Choroid plexus epithelial cell (primary cell): ENCODE data around the gene ADARB2.

Experiments
- DNase-seq: peaks from one replicate; pipeline ENCODE4 v3.0.0-alpha.2; 2010; ENCODE audit warnings: low read depth
- H3K4me3 ChIP-seq: 2 replicates; pipeline ENCODE4 v1.5.1; 2011; ENCODE audit warnings: low read depth, mild to moderate bottlenecking, control low read depth, low read length, moderate library complexity
- TF ChIP-seq, protein P1 (sequence below): conservative IDR thresholded peaks from 2 replicates; pipeline ENCODE4 v1.5.1; 2011; ENCODE audit warnings: low read depth, mild to moderate bottlenecking, control low read depth, inconsistent platforms, low read length, moderate library complexity

Gene ADARB2

DNA sequence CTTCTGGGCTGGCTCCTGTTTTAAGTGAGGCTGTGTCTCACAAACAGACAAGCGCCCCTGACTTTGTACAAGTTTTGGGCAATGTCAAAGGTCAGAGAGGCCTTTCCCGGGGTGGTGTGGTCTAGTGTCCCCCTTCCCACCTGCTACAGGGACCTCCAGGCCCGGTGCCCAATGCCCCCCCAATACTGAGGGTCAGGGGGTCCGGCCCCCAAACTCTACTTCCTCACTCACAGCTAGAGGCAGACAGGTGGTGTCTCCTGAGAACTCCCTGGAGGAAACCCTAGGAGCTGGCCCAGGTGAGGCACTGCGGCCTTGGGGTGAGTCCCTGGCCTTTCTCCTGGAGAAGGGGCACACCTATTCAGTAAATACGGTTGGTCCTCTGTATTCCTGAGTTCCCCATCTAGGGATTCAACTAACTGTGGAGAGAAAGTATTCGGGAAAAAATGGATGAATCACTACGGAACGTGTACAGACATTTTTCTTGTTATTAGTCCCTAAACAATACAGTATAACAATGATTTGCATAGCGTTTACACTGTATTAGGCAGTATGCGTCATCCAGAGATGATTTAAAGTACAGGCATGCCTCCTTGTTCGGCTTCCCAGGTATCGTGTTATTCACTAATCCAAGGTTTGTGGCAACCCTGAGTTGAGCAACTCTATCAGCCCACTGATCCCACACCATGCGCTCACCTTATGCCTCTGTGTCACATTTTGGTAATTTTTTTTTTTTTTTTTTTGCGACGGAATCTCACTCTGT is 373.0 kb downstream of the ADARB2 start:
- no peak for DNase-seq
- H3K4me3 ChIP-seq = no peak overlapping the region
- TF ChIP-seq, protein P1, sequence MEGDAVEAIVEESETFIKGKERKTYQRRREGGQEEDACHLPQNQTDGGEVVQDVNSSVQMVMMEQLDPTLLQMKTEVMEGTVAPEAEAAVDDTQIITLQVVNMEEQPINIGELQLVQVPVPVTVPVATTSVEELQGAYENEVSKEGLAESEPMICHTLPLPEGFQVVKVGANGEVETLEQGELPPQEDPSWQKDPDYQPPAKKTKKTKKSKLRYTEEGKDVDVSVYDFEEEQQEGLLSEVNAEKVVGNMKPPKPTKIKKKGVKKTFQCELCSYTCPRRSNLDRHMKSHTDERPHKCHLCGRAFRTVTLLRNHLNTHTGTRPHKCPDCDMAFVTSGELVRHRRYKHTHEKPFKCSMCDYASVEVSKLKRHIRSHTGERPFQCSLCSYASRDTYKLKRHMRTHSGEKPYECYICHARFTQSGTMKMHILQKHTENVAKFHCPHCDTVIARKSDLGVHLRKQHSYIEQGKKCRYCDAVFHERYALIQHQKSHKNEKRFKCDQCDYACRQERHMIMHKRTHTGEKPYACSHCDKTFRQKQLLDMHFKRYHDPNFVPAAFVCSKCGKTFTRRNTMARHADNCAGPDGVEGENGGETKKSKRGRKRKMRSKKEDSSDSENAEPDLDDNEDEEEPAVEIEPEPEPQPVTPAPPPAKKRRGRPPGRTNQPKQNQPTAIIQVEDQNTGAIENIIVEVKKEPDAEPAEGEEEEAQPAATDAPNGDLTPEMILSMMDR = no peak

DNA sequence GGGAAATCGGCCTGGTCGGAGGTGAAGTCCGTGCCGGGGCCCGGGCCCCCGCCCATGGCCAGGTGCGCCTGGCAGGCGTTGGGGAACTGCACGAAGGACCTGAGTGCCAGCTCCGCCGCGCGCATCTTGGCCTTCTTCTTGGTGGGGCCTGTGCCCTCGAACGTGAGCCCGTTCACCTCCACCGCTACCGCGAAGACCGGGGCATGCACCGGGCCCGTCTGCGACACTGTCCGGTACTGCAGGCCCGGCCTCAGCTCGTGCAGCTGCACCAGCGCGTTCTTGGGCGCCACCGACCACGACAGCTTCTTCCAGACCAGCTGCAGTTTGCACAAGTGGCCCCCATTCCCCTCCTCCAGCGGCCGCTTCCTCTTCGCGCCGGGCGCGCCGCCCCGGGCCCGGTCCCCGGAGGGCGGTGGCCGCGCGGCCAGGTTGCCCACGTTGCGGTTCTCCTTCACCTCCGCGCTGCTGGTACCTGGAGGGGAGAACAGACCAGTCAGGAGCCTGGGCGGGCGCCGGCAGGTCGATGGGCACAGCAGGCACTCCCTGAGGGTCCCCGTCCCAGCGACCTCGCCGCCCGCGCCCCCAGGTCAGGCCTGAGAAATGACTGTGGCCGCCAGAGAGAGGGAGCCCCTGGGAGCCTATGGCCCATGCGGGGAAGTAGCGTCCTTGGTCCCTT is 373.7 kb downstream of the ADARB2 start:
- DNase-seq = no peak
- no peak overlapping the region for H3K4me3 ChIP-seq
- TF ChIP-seq, protein P1 = no peak

DNA sequence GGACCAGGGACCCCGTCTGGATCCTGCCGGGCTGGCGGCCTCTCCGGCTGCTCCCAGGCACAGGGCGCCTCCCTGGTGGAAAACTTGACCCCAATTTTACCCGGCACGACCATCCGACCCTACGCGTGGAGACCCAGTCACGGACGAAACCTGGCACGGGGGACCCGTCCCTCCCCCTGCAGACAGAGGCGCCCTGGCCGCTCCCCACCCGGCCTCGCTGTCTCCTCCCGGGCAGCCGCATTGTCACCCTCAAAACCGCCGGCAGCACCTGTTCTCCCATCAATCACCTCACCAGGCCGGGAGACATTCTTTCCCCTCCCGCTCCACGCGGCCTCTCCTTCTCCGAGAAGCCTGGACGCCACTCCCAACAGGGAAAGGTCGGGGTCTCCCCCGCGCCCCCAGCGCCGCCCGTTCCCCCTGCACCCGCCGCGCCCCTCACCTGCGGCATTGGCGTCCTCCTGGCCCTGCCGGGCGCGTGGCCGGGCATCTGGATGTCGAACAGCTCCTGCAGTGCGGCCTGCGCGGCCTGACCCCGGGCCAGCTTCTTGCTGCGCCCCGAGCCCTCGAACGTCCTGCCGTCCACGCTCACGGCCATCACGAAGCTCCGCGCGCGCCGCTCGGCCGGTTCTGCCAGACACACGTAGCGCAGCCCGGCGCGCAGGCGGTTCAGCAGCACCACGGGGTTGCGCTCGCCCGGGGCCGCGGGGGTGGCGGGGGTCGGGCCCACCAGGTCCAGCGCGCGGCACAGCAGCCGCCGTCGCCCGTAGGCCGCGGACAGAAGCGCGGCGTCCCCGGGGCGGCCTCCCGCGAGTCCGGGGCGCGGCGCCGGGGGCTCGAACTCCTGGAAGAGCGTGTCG is 374.5 kb downstream of the ADARB2 start:
- DNase-seq = no peak
- TF ChIP-seq, protein P1 = no peak
- H3K4me3 ChIP-seq = no peak overlapping the region

DNA sequence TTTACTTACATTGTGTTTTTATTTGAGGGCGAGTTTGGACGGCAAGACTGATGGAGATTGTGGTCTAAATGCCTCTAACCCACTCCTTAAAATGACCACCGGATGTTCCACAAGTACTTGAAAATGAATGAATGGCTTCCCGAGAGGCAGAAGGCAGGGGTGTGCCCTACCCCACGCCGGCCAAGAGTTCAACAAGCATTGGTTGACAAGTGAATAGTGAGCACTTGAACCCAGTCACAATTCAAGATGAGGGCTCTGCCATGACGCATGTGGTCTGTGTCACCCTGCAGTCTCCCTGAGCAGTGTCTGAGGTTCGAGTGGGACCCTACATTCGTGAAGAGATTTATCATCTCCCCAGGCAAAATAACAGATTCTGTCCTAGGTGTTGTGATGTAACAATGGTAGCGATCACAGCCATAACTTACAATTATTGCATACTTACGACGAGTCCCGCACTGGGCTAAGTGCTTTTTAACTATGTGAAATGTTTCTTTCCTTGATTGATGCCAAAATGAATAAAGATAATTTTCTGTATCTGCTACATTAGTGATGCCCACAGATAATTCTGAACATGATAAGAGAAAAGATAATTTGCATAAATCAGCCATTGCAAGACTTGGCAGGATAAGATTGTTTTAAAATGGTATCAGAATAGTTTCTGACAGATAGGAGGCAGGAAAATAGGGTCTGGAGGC is 375.8 kb downstream of the ADARB2 start:
- H3K4me3 ChIP-seq = no peak overlapping the region
- no peak for DNase-seq
- TF ChIP-seq, protein P1 = no peak

DNA sequence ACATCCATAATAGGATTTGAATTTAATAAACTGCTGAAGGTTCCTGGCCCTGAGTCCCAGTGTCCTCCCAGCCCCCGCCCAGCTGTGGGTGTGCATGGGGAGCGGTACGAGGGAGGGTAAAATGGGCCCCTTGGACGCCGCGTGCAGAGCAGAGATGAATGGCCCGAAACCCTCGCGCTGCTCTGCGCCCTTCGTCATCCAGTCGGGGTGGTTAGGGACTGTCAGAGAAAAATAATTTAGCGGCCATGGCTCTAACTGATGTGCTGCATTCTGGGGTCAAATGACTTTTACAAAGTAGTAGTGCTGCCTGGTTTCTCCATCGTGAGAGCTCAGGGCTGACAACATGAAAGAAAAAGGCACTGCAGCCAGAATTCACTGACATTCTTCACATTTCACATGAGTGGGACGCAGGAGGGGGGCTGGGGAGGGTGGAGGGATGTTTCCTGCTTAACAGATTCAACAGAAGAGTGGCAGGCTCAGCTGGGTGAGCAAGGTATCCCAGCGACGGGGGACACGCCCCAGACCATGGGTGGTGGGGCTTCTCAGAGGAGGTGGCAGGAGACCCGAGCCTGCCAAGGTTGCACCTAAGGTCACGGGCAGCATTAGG is 376.7 kb downstream of the ADARB2 start:
- TF ChIP-seq, protein P1 = no peak
- H3K4me3 ChIP-seq = no peak overlapping the region
- no peak for DNase-seq

DNA sequence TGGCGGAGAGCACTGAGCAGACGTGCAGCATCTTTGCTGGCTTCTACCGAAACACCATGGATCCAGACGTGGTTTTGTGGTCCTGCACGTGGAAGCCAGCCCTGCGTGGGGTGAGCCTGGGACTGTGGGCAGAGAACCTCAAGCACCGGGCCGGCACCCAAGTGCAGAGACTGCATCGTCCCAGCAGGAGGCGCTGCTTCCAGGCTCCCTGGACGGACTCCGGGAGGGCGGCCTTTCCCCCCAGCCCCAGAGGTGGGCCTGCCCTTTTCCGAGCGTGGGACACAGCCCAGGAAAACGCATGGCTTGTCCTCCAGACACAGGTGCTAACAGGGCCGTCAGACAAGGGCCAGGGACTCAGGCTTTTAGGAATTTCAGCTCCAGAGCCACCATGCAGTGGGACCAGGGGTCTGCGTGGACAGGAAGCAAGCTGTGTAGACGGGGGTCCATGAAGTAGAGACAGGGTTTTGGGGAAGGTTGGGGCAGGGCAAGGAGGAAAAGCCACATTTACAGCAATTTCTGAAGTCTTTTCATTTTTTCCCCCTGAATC is 377.2 kb downstream of the ADARB2 start:
- DNase-seq = no peak
- TF ChIP-seq, protein P1 = no peak

More for the DNA sequence above, 377.2 kb downstream of the ADARB2 start:
- no peak overlapping the region for H3K4me3 ChIP-seq
